Choroid plexus epithelial cell (primary cell): Measurements from ENCODE around the gene TBX1.

ENCODE experiments used
- DNase-seq: peaks from one replicate; pipeline ENCODE4 v3.0.0-alpha.2; 2010; ENCODE audit warnings: low read depth
- H3K4me3 ChIP-seq: 2 replicates; pipeline ENCODE4 v1.5.1; 2011; ENCODE audit warnings: low read depth, mild to moderate bottlenecking, control low read depth, low read length, moderate library complexity
- CTCF ChIP-seq: conservative IDR thresholded peaks from 2 replicates; pipeline ENCODE4 v1.5.1; 2011; ENCODE audit warnings: low read depth, mild to moderate bottlenecking, control low read depth, inconsistent platforms, low read length, moderate library complexity

The TBX1 gene

GRCh38 chr22:19785461-19786263, 25.1 kb downstream of the TBX1 start:
- TF ChIP-seq CTCF: no peak
- DNase-seq: no peak
- H3K4me3 ChIP-seq: no peak overlapping the region

- no peak for DNase-seq
- H3K4me3 ChIP-seq: no peak overlapping the region
- no peak for TF ChIP-seq CTCF
Measured at GRCh38 chr22:19786264-19786585, 25.6 kb downstream of the TBX1 start.

- DNase-seq: no peak
- no peak for TF ChIP-seq CTCF
- H3K4me3 ChIP-seq: no peak overlapping the region
Measured at GRCh38 chr22:19786959-19787848, 26.6 kb downstream of the TBX1 start.

DNA sequence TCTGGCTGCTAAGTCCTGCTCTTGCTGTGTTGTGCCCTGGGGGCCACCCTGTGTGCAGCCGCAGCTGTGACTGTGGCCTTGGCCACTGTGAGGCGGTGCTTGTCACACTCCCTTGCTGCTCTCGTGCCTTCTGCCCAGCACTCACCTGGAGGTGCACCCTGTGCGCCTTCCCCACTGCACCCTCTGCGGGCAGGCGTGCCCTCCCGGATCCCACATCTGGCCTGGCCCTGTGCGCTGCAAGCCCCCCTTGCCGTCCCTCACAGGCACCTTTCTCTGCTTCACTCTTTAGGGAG, 27.2 kb downstream of the TBX1 start:
- H3K4me3 ChIP-seq: no peak overlapping the region
- no peak for DNase-seq
- TF ChIP-seq CTCF: no peak

DNA sequence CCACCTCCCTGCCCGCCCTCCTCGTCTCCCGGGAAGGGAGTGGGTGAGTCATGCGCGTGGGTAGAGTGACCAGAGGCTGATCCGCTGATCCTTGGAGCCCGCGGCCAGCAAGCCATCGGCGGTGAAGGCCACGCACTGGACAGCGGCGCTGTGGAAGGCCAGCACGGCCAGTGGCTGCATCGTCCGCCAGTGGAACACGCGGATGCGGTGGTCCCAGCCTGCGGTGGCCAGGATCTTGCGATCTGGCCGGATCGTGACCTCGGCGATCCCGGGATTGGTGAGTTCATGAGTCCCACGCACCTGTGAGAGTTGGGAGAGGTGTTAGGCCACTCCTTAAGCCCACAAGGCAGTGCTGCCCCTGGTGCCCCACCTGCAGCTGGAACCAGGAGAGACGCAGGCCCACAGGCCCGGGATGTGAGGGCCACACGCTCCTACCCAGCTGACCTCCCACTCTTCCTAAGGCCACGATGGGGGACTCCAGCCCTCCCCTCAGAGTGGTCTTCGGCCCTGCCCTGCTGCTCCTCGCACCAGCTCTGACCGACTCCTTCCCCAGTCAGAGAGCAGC, 28.2 kb downstream of the TBX1 start:
- no peak for TF ChIP-seq CTCF
- DNase-seq: no peak
- H3K4me3 ChIP-seq: no peak overlapping the region

DNA sequence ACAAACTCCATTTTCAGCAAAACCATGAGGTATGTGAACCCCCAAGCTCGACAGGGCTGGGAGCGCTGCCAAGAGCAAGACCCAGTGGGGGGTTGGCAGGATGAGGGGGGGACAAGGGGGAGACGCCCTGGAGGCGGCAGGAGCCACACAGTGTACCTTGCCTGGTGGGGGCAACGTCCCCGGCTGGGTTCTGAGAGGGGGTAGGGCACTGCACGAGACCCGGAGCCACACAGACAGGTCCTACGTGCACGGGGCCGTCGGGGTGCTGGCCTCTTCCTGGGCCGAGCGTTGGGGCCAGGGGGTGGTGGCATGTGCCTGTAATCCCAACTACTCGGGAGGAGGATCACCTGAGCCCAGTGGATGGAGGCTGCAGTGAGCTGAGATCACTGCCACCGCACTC, 28.8 kb downstream of the TBX1 start:
- no peak overlapping the region for H3K4me3 ChIP-seq
- no peak for DNase-seq
- TF ChIP-seq CTCF: no peak
